H9 (cell line): ENCODE data around the gene TK2. TPM values are rescaled to one million over a fixed set of nuclear protein-coding genes. Genes with fewer than 3 reads are reported as not detected.

Source experiments
- DNase-seq: peaks from one replicate; pipeline ENCODE4 v3.0.0-alpha.2; 2017
- H2AFZ ChIP-seq: one replicate; pipeline ENCODE4 v1.6.1; 2013; ENCODE audit warnings: mild to moderate bottlenecking, low read length, control low read depth, moderate library complexity
- H2AK5ac ChIP-seq: 2 replicates; pipeline ENCODE4 v1.6.1; 2013; ENCODE audit warnings: low read length, control low read depth, mixed read lengths; ENCODE audit not compliant: insufficient read length
- H2BK120ac ChIP-seq: one replicate; pipeline ENCODE4 v1.6.1; 2013; ENCODE audit warnings: low read depth, mild to moderate bottlenecking, low read length, control low read depth, inconsistent platforms; ENCODE audit not compliant: poor library complexity, severe bottlenecking
- H2BK12ac ChIP-seq: 2 replicates; pipeline ENCODE4 v1.6.1; 2013; ENCODE audit warnings: low read length, control low read depth, mixed read lengths, low read depth; ENCODE audit not compliant: insufficient read length
- H2BK15ac ChIP-seq: 2 replicates; pipeline ENCODE4 v1.6.1; 2013; ENCODE audit warnings: low read depth, low read length, control low read depth
- H2BK20ac ChIP-seq: one replicate; pipeline ENCODE4 v1.6.1; 2013; ENCODE audit warnings: low read depth, mild to moderate bottlenecking, low read length, control low read depth, inconsistent platforms; ENCODE audit not compliant: poor library complexity, severe bottlenecking
- H2BK5ac ChIP-seq: 2 replicates; pipeline ENCODE4 v1.6.1; 2013; ENCODE audit warnings: low read length, control low read depth, mixed read lengths; ENCODE audit not compliant: insufficient read length
- H3K14ac ChIP-seq: 2 replicates; pipeline ENCODE4 v1.6.1; 2013; ENCODE audit warnings: low read length, control low read depth; ENCODE audit not compliant: insufficient read depth
- H3K18ac ChIP-seq: 2 replicates; pipeline ENCODE4 v1.6.1; 2013; ENCODE audit warnings: low read depth, mild to moderate bottlenecking, mixed read lengths, low read length, control low read depth; ENCODE audit not compliant: insufficient read length
- H3K23ac ChIP-seq: 2 replicates; pipeline ENCODE4 v1.6.1; 2013; ENCODE audit warnings: low read length, control low read depth, mixed read lengths, low read depth; ENCODE audit not compliant: insufficient read length
- H3K23me2 ChIP-seq: 2 replicates; pipeline ENCODE4 v1.6.1; 2013; ENCODE audit warnings: low read depth, mild to moderate bottlenecking, mixed read lengths, low read length, control low read depth; ENCODE audit not compliant: insufficient read length, poor library complexity, severe bottlenecking
- H3K27ac ChIP-seq: 2 replicates; pipeline ENCODE4 v1.5.1; 2013; ENCODE audit warnings: low read length, control low read depth, mixed read lengths, low read depth; ENCODE audit not compliant: insufficient read length
- H3K27me3 ChIP-seq: 2 replicates; pipeline ENCODE4 v1.6.1; 2013; ENCODE audit warnings: low read length, control low read depth, inconsistent platforms; ENCODE audit not compliant: insufficient read depth
- H3K4ac ChIP-seq: 2 replicates; pipeline ENCODE4 v1.6.1; 2013; ENCODE audit warnings: low read depth, mild to moderate bottlenecking, control low read depth, inconsistent platforms, low read length, moderate library complexity
- H3K4me1 ChIP-seq: 2 replicates; pipeline ENCODE4 v1.6.1; 2013; ENCODE audit warnings: low read length, control low read depth, inconsistent platforms; ENCODE audit not compliant: insufficient read depth
- H3K4me2 ChIP-seq: 2 replicates; pipeline ENCODE4 v1.6.1; 2013; ENCODE audit warnings: low read length, control low read depth, mixed read lengths; ENCODE audit not compliant: insufficient read length, insufficient read depth
- H3K56ac ChIP-seq: 2 replicates; pipeline ENCODE4 v1.6.1; 2013; ENCODE audit warnings: low read depth, mild to moderate bottlenecking, mixed read lengths, low read length, control low read depth; ENCODE audit not compliant: insufficient read length
- H3K79me1 ChIP-seq: 2 replicates; pipeline ENCODE4 v1.6.1; 2013; ENCODE audit warnings: low read depth, mild to moderate bottlenecking, moderate library complexity, low read length, control low read depth, inconsistent platforms; ENCODE audit not compliant: insufficient read depth, poor library complexity, severe bottlenecking
- H3K79me2 ChIP-seq: 2 replicates; pipeline ENCODE4 v1.6.1; 2013; ENCODE audit warnings: low read length, control low read depth, inconsistent platforms; ENCODE audit not compliant: insufficient read depth
- H3K9ac ChIP-seq: 2 replicates; pipeline ENCODE4 v1.6.1; 2013; ENCODE audit warnings: low read length, control low read depth, mixed read lengths; ENCODE audit not compliant: insufficient read length; ENCODE audit errors: extremely low read depth
- H3K9me3 ChIP-seq: one replicate; pipeline ENCODE4 v1.6.1; 2013; ENCODE audit warnings: low read depth, low read length, inconsistent platforms; ENCODE audit not compliant: control insufficient read depth
- H3T11ph ChIP-seq: one replicate; pipeline ENCODE4 v1.6.1; 2013; ENCODE audit warnings: mild to moderate bottlenecking, low read length, control low read depth, inconsistent platforms
- H4K20me1 ChIP-seq: one replicate; pipeline ENCODE4 v1.6.1; 2013; ENCODE audit not compliant: control insufficient read depth, insufficient read length, insufficient read depth
- H4K5ac ChIP-seq: 2 replicates; pipeline ENCODE4 v1.6.1; 2013; ENCODE audit warnings: low read depth, mild to moderate bottlenecking, mixed read lengths, low read length, control low read depth; ENCODE audit not compliant: insufficient read length
- H4K8ac ChIP-seq: replicated peaks from 2 replicates; pipeline ENCODE4 v1.6.1; 2013; ENCODE audit warnings: low read length, control low read depth, mixed read lengths, low read depth; ENCODE audit not compliant: insufficient read length
- H4K91ac ChIP-seq: 2 replicates; pipeline ENCODE4 v1.6.1; 2013; ENCODE audit warnings: low read depth, mild to moderate bottlenecking, moderate library complexity, mixed read lengths, low read length, control low read depth; ENCODE audit not compliant: insufficient read length
- H3K27ac Mint-ChIP-seq, 3 experiments: 2 replicates in 2 of 3; 3 replicates in 1 of 3; pipeline ENCODE4 v1.8.0; 2020 to 2021; ENCODE audit warnings: mixed read lengths in 3 of 3, mild to moderate bottlenecking in 1 of 3, moderate library complexity in 1 of 3
- H3K27me3 Mint-ChIP-seq: 2 replicates; pipeline ENCODE4 v1.8.0; 2021; ENCODE audit warnings: low read depth, mild to moderate bottlenecking, moderate library complexity, mixed read lengths
- H3K36me3 Mint-ChIP-seq, 3 experiments: 2 replicates in 2 of 3; 3 replicates in 1 of 3; pipeline ENCODE4 v1.8.0; 2020 to 2021; ENCODE audit warnings: low read depth in 3 of 3, mixed read lengths in 3 of 3; ENCODE audit not compliant: insufficient read depth in 1 of 3
- H3K4me1 Mint-ChIP-seq, 2 experiments: 2 replicates each; pipeline ENCODE4 v1.8.0; 2020; ENCODE audit warnings: mixed read lengths in 2 of 2
- H3K4me3 Mint-ChIP-seq, 2 experiments: 2 replicates in 1 of 2; 3 replicates in 1 of 2; pipeline ENCODE4 v1.8.0; 2020 to 2021; ENCODE audit warnings: mild to moderate bottlenecking in 2 of 2, mixed read lengths in 2 of 2, moderate library complexity in 1 of 2
- H3K9me3 Mint-ChIP-seq, 2 experiments: 2 replicates in 1 of 2; 3 replicates in 1 of 2; pipeline ENCODE4 v1.8.0; 2020; ENCODE audit warnings: mild to moderate bottlenecking in 2 of 2, mixed read lengths in 2 of 2, moderate library complexity in 1 of 2
- CTCF ChIP-seq: fragments of 200-600 bp; sonication (generic); conservative IDR thresholded peaks from 3 replicates; pipeline ENCODE4 v1.8.0; 2021; ENCODE audit warnings: antibody characterized with exemption, mild to moderate bottlenecking
- WGBS: extraction: QIAGEN DNeasy Blood & Tissue Kit; methylation state at CpG from one replicate; pipeline ENCODE4 v1.1.7; 2013; ENCODE audit warnings: missing lambda C conversion rate, low lambda C conversion rate, mixed read lengths; ENCODE audit not compliant: insufficient read length; ENCODE audit errors: extremely low coverage; 5-methylcytosine and 5-hydroxymethylcytosine counted together
- total RNA-seq: library from RNA; stranded (reverse); gene quantifications from 2 replicates; pipeline ENCODE4 v1.2.1, GENCODE V29; 2021

The TK2 gene
- total RNA-seq, 1 experiment from 2014 or later, result 5.2 TPM

- H2BK120ac ChIP-seq, result no peak overlapping the region
- H3K4me2 ChIP-seq, result no peak overlapping the region
- no peak overlapping the region for H2BK5ac ChIP-seq
- WGBS, result no CpG with 5 or more reads among the region's 5 CpGs
- no peaks in the 10 kb centered on the region for H3K4me1 ChIP-seq
- no peak overlapping the region for H2AK5ac ChIP-seq
- no peak overlapping the region for H4K91ac ChIP-seq
- no peaks in the 10 kb centered on the region for H3K23me2 ChIP-seq
- no peaks in the 10 kb centered on the region for H3K79me1 ChIP-seq
- H3K56ac ChIP-seq, result no peak overlapping the region
- H3T11ph ChIP-seq, result no peak overlapping the region
- H3K4ac ChIP-seq, result no peak overlapping the region
- no peak overlapping the region for H3K27ac ChIP-seq
- no peak for DNase-seq
- no peak overlapping the region for H3K18ac ChIP-seq
- no peaks in the 10 kb centered on the region for H3K9me3 Mint-ChIP-seq
- peaks cover 14 to 16% of the 10 kb centered on the region in 2 experiments for H3K4me1 Mint-ChIP-seq
- peaks cover 0 to 3% (median 0%) of the 10 kb centered on the region in 3 experiments; a peak in 2 of 7 replicates for H3K36me3 Mint-ChIP-seq
- no peak overlapping the region for H2BK20ac ChIP-seq
- no peak overlapping the region for H3K9ac ChIP-seq
- H3K14ac ChIP-seq, result no peak overlapping the region; the same call in 1 of the 2 replicates
- no peak overlapping the region for H2AFZ ChIP-seq
- no peak overlapping the region for H4K8ac ChIP-seq
- peaks cover 2% of the 10 kb centered on the region for H3K27me3 Mint-ChIP-seq
- no peaks in the 10 kb centered on the region for H3K27me3 ChIP-seq
- no peaks in the 10 kb centered on the region for H4K20me1 ChIP-seq
- H4K5ac ChIP-seq, result no peak overlapping the region
- no peak overlapping the region for H2BK12ac ChIP-seq
- H3K9me3 ChIP-seq, result no peaks in the 10 kb centered on the region
- H3K4me3 Mint-ChIP-seq, result no peak overlapping the region
- H3K23ac ChIP-seq, result no peak overlapping the region
- no peak for TF ChIP-seq CTCF
- no peak overlapping the region for H2BK15ac ChIP-seq
- H3K27ac Mint-ChIP-seq, result peak overlapping the region in 1 of 3 experiments; percentile 53; a peak in 1 of 7 replicates
- H3K79me2 ChIP-seq, result no peaks in the 10 kb centered on the region
Observed at GRCh38 chr16:66521252-66521713, 28.6 kb downstream of the TK2 start.
